ENCODE measurements around the gene GALNT1.

GALNT1 gene

GRCh38 chr18:35581898-35582641 lies 530 bp downstream of the GALNT1 start:
- peak overlapping the region; percentile 90 for H3K4me2 ChIP-seq (ENCODE audit: low read length)
- peak overlapping the region; percentile 89 for H2AFZ ChIP-seq
- TF ChIP-seq CTCF (IDR thresholded peaks at IDR 0.05): no peak
- no peak overlapping the region for H3K9ac ChIP-seq
- peaks cover 6% of the 10 kb centered on the region for H3K4me1 ChIP-seq
- no peaks in the 10 kb centered on the region for H3K27me3 ChIP-seq (ENCODE audit: control insufficient read depth, insufficient read depth, low read length)
- H3K79me2 ChIP-seq: peaks cover 6% of the 10 kb centered on the region
- no peaks in the 10 kb centered on the region for H3K36me3 ChIP-seq (ENCODE audit: control insufficient read depth, insufficient read depth, low read length)
- H3K4me3 ChIP-seq (ENCODE audit: low read depth, low read length): peak overlapping the region; percentile 72
- H3K9me3 ChIP-seq (ENCODE audit: control insufficient read depth, low read length): no peaks in the 10 kb centered on the region
- H3K27ac ChIP-seq: peak overlapping the region; percentile 39

GRCh38 chr18:35582899-35583558 lies 1.5 kb downstream of the GALNT1 start:
- Histone ChIP-seq H3K4me3 (ENCODE audit: low read depth, low read length) (no peak overlapping the region), H3K79me2 (peaks cover 8% of the 10 kb centered on the region), H3K4me1 (peaks cover 6% of the 10 kb centered on the region), H2AFZ (peak overlapping the region; percentile 20), H3K27ac (no peak overlapping the region), H3K9ac (no peak overlapping the region), H3K9me3 (ENCODE audit: control insufficient read depth, low read length) (no peaks in the 10 kb centered on the region), H3K36me3 (ENCODE audit: control insufficient read depth, insufficient read depth, low read length) (no peaks in the 10 kb centered on the region), H3K4me2 (ENCODE audit: low read length) (peak overlapping the region; percentile 90), H3K27me3 (ENCODE audit: control insufficient read depth, insufficient read depth, low read length) (no peaks in the 10 kb centered on the region)
- TF ChIP-seq CTCF (IDR thresholded peaks at IDR 0.05): no peak

DNA sequence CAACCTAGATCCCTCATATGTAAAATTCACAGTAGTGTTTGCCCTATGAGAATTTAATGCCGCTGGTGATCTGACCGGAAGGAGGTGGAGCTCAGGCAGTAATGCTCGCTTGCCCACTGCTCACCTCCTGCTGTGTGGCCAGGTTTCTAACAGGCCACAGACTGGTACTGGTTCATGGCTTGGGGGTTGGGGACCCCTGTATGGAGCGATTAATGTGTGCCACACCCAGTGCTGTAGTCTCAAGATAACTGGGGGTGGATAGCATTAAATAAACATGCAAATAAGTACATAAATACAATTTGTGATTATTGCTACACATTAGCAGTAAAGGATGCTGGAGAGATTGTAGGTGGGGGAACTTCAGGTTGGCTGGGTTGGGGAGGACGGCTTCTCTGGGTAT lies 3.2 kb downstream of the GALNT1 start:
- Histone ChIP-seq H3K36me3 (ENCODE audit: control insufficient read depth, insufficient read depth, low read length) (no peaks in the 10 kb centered on the region), H3K4me1 (peaks cover 6% of the 10 kb centered on the region), H3K9me3 (ENCODE audit: control insufficient read depth, low read length) (no peaks in the 10 kb centered on the region), H3K27me3 (ENCODE audit: control insufficient read depth, insufficient read depth, low read length) (no peaks in the 10 kb centered on the region), H3K9ac (no peak overlapping the region), H2AFZ (no peak overlapping the region), H3K27ac (no peak overlapping the region), H3K4me3 (ENCODE audit: low read depth, low read length) (no peak overlapping the region), H3K4me2 (ENCODE audit: low read length) (no peak overlapping the region), H3K79me2 (peaks cover 17% of the 10 kb centered on the region)
- TF ChIP-seq CTCF (IDR thresholded peaks at IDR 0.05): no peak

- Histone ChIP-seq H2AFZ (no peak overlapping the region), H3K79me2 (peaks cover 17% of the 10 kb centered on the region), H3K9ac (no peak overlapping the region), H3K27ac (no peak overlapping the region), H3K4me1 (peaks cover 6% of the 10 kb centered on the region), H3K9me3 (ENCODE audit: control insufficient read depth, low read length) (no peaks in the 10 kb centered on the region), H3K27me3 (ENCODE audit: control insufficient read depth, insufficient read depth, low read length) (no peaks in the 10 kb centered on the region), H3K36me3 (ENCODE audit: control insufficient read depth, insufficient read depth, low read length) (no peaks in the 10 kb centered on the region), H3K4me2 (ENCODE audit: low read length) (no peak overlapping the region), H3K4me3 (ENCODE audit: low read depth, low read length) (no peak overlapping the region)
- TF ChIP-seq CTCF (IDR thresholded peaks at IDR 0.05): no peak
These were observed 4.1 kb downstream of the GALNT1 start for GRCh38 chr18:35585608-35586007.

Measured in parathyroid adenoma (tissue), 2 donors.